ENCODE measurements around the gene DST.
"Not testable (repeated sequence)": the region's sequence is repeated elsewhere in the genome, so short reads cannot be mapped to it uniquely, and the experiment has no call there.

DST gene

DNA sequence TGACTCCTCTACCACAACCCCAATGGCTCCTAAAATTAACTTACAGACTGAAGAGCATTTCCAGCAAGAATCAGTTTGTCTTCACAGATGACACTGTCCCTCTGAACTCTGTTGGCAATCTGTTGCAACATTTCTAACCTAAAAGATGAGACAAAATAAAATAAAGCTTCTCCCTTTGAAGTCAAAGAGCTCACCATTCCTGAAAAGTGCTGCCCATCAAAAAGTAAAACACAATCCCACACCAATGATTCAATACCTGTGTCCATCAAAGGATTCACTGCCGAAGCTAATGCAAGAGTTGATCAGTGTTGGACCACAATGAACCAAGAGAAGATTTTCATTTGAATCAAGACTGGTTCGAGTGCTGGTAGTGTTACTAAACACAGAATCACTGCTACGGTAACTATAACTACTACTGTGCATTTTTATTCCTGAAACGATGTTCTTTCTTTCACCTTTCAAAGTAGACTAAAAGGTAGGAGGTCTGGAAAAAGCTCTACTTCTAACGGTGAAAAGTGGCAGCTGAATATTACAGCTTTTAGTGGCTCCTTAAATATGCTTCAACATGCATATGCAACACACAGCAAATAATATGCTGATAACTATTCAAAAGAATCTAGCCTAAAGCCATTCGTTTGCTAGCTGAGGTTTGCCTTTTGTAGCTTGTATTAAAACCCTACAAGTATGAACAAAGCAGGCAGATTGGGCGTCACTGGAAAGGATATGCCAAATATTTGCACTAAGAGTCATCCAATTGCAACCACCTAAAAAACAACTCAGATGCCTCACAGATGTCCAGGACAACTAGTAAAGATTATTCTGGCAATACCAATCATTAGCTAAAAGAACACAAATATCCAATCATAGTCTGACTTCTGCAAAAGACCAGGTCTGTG is at the start of gene DST:
DST (minus strand) TSS at position 524 of the 896 bp plus-strand sequence.
- no peak for DNase-seq

DNA sequence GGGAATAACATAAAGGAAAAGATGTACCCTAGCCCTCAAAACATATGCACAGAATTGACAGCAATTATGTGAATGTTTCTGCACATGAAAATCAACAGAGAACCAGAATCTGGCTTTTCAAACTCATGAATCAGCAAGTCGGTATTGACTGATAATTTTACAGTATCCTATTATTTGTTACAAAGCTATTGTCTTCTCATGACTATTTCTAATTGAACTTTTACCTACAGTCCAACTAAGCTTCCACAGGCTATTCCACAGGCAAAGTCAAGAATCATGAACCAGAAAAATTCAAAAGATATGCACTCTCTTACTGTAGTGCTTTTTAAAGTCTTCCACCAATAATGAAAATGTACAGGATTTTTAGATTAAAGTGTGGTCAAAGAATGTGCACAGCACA is 49.1 kb upstream of the DST start:
- DNase-seq = no peak

DNA sequence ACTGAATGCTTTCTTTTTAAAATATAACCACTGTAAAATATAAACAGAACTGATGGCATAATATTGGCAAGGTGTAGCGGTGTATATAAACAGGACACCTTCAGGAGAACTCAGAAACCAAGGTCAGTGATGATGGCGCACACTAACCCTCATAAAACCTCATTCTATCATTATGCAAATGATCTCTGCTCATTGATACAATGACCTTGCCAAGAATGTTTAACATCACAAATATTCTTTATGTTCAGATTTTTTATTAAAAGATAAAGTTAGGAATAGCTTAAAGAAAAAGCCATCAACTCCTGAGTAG is 48.6 kb upstream of the DST start:
- DNase-seq = no peak

DNA sequence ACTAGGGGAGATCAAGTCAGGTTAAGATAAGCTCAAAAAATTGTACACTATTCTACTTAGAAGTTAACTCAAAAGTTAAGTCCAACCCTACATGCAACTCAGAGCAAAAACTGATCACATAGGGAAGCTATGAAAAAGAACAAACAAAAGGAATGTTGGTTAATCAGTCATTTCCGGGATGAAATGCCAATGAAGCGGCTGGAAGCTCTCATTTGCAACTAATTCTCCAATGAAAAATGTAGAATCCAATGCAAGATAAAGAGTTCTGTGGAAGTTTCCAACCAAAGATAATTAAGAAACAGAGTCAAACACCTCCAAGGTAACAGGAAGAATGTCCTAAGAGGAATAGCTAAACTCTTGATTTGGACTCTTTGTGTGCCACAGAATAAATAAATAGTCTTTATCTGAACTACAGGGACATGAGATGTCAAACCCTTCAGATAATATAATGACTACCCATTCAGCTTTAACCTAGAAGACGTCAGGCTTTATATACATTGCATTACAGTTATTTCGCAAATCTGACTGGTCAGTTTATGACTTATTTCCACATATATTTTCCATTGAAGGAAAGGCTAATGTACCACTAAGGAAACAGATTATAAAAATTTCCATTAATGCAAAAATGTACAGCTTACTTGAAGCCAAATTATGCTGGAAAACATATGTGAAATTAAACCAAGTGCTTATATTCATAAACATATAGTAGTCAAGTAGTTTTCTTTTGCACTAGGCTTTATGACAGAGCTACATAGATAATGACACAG is 48.0 kb upstream of the DST start:
- DNase-seq = no peak

DNA sequence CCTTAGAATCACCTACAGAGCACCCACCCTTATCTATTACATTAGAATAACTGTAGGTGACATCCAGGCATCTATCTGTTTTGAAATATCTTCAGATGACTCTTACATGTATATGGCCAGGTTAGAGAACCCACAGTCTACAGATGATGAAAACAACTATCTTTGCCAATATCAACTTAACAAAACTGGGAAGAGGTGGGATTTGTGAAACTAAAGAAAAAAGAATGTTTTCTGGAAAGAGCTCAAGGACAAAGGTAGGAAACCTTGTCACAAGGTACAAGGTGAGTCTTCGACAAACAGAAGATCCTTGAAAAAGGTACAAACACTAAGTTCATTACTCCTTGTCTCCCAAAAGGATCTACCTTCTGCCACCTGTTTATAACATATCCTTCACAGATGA is 47.0 kb upstream of the DST start:
- DNase-seq = no peak

DNA sequence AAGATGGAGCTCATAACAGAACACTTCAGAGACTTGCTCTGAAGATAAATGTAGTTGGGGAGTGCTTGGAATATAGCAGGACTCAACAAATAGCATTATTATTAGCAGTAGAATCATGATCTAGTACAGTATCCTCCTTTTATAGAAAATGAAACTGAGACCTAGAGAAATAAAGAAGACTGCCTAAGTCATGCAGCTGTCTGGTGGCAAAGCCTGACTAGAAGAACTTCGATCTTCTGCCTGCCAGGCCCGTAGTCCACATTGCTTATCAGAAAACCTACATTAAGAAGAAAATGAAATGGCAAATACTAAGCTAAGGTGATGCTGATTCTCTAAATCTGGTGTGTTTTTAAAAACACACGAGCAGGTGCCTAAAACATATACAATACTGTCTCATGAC is 46.4 kb upstream of the DST start:
- no peak for DNase-seq

DNA sequence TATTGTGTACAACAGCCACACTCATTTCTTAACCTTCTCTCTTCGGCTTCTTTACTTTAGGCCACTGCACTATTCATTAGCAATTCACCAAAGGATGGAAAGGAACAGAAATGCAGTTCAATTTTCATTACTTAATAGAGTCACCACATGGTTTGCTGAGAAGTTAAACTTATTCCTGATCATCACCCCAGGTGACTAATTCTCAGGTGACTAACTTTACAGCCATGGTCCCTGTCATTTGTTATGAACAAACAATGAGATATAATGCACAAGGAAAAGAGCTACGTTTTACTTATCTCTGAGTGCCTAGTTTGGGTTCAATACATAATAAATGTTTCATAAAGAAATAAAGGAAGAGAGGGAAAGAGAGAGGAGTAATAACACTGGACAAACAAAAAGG is 45.8 kb upstream of the DST start:
- DNase-seq = no peak

DNA sequence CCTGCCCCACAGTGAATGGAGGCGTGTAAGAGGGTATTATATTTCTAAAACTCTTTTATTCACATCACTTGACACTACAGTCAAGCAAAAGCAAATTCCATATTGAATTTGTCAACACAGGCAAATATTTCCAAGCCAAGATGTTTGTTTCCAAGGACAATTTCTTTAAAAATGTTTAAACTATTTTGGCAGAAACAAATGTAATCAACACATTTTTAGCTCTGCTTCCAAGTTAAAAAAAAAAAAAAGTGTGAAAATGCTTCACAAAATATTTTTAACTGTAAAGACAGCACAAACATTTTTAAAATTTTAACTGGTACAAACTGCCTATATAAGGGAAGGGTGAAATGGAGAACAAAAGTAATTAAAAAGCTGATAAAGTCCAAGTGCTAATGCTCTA is 44.9 kb upstream of the DST start:
- DNase-seq = no peak

DNA sequence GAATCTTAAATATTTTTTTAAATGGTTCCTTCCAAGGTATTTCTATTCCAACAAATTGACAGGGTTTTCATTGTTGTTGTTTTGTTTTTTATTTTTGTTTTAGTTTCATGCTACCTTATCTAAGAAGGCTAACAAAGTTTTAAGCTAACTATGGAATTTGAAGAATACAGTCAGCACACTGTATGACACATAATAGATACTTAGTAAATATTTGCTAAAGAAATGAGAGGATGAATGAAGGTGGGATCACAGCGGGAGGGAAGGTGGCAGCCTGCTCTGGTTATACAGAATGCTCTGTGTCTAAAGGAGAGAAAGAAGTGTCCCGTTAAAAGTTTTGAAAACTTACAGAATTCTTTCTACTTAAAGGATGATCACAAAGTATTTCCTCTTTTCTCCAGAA is 43.7 kb upstream of the DST start:
- DNase-seq = no peak

DNA sequence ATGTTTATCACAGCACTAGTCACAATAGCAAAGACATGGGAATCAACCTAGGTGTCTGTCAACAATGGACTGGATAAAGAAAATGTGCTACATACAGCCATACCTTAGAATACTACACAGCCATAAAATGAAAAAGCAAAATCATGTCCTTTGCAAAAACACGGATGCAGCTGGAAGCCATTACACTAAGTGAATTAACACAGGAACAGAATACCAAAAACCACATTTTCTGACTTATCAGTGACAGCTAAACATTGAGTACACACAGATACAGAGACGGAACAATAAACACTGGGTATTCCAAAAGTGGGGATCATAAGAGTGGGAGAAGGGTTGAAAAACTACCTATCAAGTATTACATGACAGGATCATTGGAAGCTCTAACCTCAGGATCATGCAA is 43.3 kb upstream of the DST start:
- no peak for DNase-seq

DNA sequence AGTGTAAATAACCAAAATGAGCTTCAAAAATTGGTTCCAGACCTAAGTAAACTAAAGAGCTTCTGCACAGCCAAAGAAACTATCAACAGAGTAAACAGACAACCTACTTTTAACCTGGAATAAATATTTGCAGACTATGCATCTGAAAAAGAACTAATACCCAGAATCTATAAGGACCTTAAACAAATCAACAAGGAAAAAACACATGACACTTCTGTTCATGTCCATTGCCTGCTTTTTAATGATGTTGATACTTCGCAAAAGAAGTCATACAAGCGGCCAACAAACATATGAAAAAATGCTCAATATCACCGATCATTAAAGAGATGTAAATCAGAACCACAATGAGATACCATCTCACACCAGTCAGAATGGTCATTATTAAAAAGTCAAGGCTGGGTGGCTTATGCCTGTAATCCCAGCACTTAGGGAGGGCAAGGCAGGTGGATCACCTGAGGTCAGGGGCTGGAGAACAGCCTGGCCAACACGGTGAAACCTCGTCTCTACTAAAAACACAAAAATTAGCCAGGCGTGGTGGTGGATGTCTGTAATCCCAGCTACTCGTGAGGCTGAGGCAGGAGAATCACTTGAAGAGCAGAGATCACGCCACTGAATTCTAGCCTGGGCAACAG is 42.5 kb upstream of the DST start:
- no peak for DNase-seq

DNA sequence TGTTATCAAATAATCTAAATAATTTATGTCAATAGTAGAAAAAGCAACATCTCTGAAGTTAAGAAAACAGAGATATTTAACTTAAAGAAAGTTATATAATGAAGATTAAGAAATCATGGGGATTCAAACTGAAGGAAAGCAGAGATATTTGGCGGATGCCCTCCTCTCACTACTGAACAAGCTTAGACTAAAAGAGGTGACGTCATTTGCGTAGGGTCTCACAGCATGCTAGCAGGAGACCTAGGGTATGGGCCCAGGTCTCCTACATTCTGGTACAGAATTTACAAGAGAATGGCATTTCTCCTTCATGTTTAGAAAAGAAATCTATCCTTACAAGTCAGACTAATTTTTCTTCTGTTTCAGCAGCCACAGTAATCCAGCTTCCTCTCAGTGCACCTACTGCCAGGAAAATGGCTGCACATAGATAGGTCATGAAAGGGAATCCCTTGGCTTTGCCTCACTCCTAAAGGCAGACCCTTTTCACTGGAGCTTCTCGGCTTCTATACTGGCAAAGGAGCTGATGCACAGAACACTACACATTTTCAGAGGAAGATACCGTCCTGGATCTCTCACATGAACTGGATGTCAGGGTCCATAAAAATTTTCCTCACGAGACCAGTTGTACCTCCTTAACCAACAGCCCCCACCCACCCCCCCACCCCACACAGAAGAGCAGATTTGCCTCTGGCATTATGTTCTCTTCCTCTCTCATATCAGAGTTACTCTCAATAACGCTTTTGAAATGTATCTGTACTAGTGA is 41.8 kb upstream of the DST start:
- no peak for DNase-seq

DNA sequence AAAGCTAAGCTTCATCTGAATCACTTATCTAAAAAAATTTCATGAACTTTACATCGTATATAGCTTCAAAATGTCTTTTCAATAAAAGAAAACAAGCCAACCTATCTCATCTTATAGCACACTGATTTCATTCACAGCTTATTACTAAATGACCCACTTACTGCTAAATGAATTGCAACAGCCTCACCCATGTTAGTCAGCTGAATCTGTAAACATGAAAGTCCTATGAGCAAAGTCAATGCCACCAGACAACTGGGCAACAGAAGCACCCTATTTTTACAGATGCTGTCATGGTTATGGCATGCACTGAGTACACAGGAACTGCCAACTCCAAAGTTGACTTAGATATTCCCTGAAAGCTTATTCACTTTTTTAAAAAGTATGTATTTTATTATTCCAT is 41.2 kb upstream of the DST start:
- DNase-seq = no peak

DNA sequence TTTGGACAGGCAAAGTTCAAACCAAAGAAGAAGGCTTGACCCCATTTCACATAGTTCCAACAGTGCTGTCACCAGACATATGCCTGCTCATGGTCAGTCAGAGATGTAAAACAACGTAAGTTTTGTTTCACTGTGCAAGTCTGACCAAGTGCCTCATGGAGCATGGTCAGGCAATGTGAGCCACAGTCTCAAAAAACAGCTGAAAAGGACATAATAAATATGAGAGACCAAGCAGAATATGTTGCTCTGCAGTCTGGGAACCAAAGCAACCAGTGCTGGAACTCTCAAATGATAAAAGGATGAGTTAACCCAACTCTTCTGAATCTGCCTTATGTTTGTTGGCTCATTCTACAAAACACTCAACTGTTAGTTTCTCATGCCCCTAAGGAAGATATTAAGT is 39.9 kb upstream of the DST start:
- DNase-seq = no peak

DNA sequence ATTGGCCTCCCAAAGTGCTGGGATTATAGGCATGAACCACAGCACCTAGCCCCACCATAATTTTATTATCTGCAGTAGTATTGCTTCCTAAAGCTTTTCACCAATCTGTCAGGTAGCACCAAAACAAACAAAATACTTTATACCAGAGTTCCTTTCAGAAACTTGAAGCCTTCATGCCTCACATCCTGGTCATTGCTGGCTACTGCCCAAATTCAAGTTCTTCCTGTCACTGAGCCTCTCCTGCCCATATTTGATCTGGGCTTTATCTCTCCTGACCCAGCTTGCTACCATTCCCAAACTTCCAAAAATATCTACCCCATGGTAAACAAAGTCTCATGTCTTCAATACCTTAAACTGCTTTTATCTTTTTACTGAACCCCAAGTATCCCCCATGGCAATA is 34.9 kb upstream of the DST start:
- no peak for DNase-seq

DNA sequence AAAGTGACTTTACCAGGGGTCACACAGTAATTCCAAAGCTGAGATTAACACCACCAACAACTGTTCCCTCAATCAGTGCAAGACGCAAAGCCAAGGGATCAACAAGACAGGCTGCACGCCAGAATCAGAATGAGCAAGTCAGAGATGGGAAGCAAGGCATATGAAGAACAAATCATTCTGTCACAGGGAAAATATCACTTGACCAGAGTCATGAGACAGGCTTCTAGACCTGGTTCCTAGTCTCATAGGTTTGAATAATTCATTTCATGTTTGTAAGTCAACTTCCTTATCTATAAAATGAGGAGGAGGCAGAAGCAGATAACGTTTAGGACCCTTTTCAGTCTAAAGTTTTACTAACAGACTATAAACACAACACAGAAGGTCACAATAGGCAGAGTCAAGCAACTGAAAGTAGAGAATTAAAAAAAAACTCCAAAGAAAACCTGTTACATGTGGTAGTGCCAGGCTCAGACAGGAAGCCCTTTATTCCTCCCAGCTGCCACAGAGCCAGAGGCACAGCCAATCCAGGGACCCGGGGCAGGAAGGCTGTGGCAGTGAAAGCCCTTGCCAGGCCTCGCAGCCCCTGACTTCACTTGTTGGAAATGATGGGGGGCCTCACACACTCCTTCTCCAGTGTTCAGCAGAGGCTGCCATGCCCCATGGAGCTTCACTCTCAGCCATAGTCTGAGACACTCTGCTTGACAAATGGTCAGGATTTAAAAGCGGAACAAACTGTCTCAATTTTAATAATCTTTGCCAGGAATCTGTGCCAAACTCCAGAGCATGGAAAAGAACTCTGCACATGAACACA is 29.2 kb upstream of the DST start:
- no peak for DNase-seq

DNA sequence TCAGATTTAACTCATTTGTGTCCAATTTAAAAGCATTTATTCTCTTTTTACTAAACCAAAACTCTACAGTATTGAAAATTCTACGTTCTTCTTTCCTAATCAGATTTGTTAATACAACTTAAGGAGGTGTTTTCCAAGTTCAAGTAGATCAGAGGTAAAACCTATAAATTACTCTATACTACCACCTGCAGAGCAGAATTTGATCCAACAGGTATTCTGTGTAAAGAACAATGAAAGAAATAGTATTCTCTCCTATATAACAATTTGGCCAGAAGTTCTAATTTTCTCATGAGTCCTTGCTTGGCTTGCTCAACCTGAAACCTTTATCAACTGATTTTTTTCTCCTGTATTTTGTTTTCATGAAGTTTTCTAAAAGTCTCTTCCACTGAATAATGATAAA is 28.5 kb upstream of the DST start:
- DNase-seq = no peak

DNA sequence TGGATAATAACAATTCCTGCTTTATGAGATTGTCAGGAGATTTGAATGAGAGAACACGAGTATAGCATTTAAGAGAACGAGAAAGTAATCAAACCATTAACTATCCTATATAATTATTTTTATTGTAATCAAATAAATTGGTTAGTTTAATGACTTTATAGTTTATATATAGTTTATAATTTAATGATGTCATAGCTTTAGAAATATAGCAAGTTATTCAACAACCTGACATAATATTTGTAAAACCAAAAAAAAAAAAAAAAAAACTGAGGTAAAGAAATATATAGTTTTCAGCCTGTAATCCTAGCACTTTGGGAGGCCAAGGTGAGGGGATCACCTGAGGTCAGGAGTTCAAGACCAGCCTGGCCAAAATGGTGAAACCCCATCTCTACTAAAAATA is 26.4 kb upstream of the DST start:
- no peak for DNase-seq

DNA sequence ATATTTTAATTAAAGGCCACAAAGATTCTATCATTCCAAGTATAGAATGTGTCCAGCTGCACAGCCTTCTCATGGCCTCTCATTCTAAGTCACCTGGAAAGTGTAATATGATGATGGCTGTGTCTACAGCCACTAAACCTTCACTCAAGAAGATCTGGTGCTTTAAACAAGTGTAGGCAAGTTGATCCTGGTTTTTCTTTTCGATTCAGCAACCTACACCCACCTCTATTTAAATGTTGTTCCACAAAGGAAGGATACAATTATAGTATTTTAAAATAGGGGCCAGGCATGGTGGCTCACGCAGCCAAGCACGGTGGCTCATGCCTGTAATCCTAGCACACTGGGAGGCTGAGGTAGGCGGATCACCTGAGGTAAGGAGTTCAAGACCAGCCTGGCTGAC is 25.5 kb upstream of the DST start:
- DNase-seq = no peak

DNA sequence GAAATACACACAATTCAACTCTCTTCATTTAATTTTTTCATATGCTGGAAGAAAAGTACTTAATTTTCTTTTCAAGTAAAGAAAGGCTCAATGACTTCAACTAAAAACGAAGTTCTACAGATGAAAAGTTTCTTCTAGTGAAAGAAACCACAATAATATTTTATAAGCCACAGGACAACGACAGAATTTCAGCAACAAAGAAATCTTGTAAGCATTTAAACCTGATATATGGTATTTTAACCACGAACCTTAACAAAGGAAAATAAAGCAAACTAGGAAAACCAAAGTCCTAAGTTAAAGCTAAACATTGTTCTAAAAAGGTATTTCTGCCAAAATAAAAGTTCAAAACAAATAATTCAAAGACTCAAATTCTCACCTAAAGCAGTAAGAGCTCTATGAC is 24.6 kb upstream of the DST start:
- no peak for DNase-seq

DNA sequence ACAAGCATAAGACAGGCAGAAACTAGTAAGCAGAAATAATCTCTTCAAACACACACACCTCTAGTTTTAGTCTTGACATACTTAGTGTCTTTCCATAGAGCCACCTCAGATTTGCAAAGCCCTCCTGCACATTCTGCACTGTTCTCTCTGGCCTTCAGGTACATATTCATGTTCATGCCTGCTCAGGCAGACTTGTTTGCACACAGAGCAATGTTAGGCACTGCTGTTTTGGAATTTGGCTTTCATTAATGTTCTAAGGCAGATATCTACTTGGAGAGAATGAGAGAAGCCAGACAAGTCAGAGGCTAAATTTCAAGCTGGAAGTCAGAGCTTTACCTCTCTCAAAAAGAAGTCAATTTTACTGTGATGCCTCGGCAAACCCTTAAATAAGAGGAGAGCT is 21.3 kb upstream of the DST start:
- DNase-seq = no peak

DNA sequence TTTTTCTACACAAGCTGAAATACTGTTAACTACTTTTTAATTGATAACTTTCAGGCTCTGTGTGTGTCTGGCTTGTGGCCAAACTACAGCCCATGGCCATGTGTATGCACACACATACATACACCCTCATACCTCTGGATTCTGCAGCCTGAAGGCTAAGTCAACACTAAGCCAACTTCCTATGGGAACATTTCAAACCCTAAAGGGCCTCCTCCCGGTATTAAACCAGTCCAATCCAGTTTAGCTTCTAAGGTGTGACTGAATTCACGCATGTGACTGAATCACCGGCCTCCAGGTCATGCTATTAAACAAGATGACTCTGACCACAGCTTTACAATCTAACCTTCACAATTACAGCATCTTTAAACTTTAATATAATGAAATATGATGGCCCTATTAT is 20.7 kb upstream of the DST start:
- DNase-seq = no peak

DNA sequence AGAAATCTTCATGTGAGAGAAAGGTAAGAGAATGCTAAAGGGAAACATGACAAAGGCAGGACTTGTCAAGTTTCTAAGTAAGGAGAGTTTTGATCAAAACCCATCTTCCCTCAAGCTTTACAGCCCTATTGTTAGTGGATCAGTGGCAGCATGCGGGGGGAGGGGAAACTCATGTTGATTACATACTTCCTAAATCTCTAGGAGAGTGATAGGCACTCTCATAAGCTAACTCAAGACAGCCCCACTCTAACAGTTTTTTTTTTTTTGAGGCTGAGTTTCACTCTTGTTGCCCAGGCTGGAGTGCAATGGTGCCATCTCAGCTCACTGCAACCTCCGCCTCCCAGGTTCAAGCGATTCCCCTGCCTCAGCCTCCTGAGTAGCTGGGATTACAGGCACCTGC is 18.6 kb upstream of the DST start:
- not testable (repeated sequence) for DNase-seq

Data from activated effector memory CD4-positive, alpha-beta T cell treated with anti-CD3 and anti-CD28 coated beads, Interleukin-2, amount 50 U/mL, for 16 hours (primary cell).